HL-60/S4 treated with retinoic acid at 250 ng/mL for 4 days and 3 days (cell line): ENCODE results near the gene S1PR4.

ENCODE experiments used
- in situ Hi-C: fragments of 300-500 bp; cut with MboI; formaldehyde crosslinking; loops from 2 replicates; pipeline ENCODE4 v1.7.0; 2022; ENCODE audit warnings: low sequenced_read_pairs

S1PR4 gene

GRCh38 chr19:3178377-3178972 lies at the start of gene S1PR4:
TSS of gene S1PR4 (plus strand) at chr19:3178769. CDS start at chr19:3178793, 24 bp downstream.
- in situ Hi-C loops = no loop called here

- in situ Hi-C loops = no loop called here
These were observed 49.5 kb upstream of the S1PR4 start for GRCh38 chr19:3129112-3129511.

- in situ Hi-C loops = no loop called here
These were observed 47.4 kb upstream of the S1PR4 start for GRCh38 chr19:3131168-3131567.

- in situ Hi-C loops = no loop called here
These were observed 45.4 kb upstream of the S1PR4 start for GRCh38 chr19:3132971-3133792.

- in situ Hi-C loops = no loop called here
These were observed 44.8 kb upstream of the S1PR4 start for GRCh38 chr19:3133793-3134116.

- in situ Hi-C loops = no loop called here
These were observed 42.4 kb upstream of the S1PR4 start, which contains the start of gene GNA15 for GRCh38 chr19:3135961-3136683. TSS of gene GNA15 (plus strand) at chr19:3136033. CDS start at chr19:3136451, 418 bp downstream.

GRCh38 chr19:3136684-3137055 lies 41.9 kb upstream of the S1PR4 start:
- in situ Hi-C loops = no loop called here

GRCh38 chr19:3137119-3137518 lies 41.5 kb upstream of the S1PR4 start:
- in situ Hi-C loops = no loop called here

- in situ Hi-C loops = no loop called here
These were observed 40.3 kb upstream of the S1PR4 start for GRCh38 chr19:3138268-3138667.

GRCh38 chr19:3140667-3141038 lies 37.9 kb upstream of the S1PR4 start:
- in situ Hi-C loops = no loop called here

GRCh38 chr19:3142292-3142670 lies 36.3 kb upstream of the S1PR4 start:
- in situ Hi-C loops = no loop called here

GRCh38 chr19:3142781-3143337 lies 35.7 kb upstream of the S1PR4 start:
- in situ Hi-C loops = no loop called here

- in situ Hi-C loops = no loop called here
These were observed 32.5 kb upstream of the S1PR4 start for GRCh38 chr19:3145909-3146676.

- in situ Hi-C loops = no loop called here
These were observed 31.9 kb upstream of the S1PR4 start for GRCh38 chr19:3146677-3147100.

GRCh38 chr19:3148503-3148902 lies 30.1 kb upstream of the S1PR4 start:
- in situ Hi-C loops = no loop called here

GRCh38 chr19:3149089-3149488 lies 29.5 kb upstream of the S1PR4 start:
- in situ Hi-C loops = no loop called here

- in situ Hi-C loops = no loop called here
These were observed 28.8 kb upstream of the S1PR4 start for GRCh38 chr19:3149526-3150505.

GRCh38 chr19:3150739-3151329 lies 27.7 kb upstream of the S1PR4 start:
- in situ Hi-C loops = no loop called here
